ENCODE measurements around the gene MED26. TPM values are rescaled to one million over a fixed set of nuclear protein-coding genes. Genes with fewer than 3 reads are reported as not detected.
"Not testable (repeated sequence)": the region's sequence is repeated elsewhere in the genome, so short reads cannot be mapped to it uniquely, and the experiment has no call there.

The MED26 gene
- total RNA-seq, 1 experiment from 2014 or later = 11.4 TPM

GRCh38 chr19:16652854-16653253, 24.9 kb upstream of the MED26 start:
- no peak overlapping the region for H4K5ac ChIP-seq (ENCODE audit: insufficient read length, low read depth, low read length)
- no peak overlapping the region for H4K8ac ChIP-seq (replicated peaks; ENCODE audit: insufficient read length, low read depth, low read length)
- H3K79me2 ChIP-seq (ENCODE audit: insufficient read depth, low read length) = 0 out of 2 replicates have a peak, but pooled peaks cover 1% of the 10 kb centered on the region
- no peak overlapping the region for H4K91ac ChIP-seq (ENCODE audit: insufficient read length, low read depth, low read length)
- TF ChIP-seq CTCF (conservative IDR thresholded peaks at IDR 0.05) = no peak
- Mint-ChIP-seq H3K9me3 (no peaks in the 10 kb centered on the region; a peak in 1 of 5 replicates), H3K27ac (no peak overlapping the region), H3K4me1 (no peaks in the 10 kb centered on the region), H3K36me3 (ENCODE audit: insufficient read depth in 1 of 3, low read depth in 3 of 3) (peaks cover 52 to 84% (median 83%) of the 10 kb centered on the region in 3 experiments), H3K4me3 (no peak overlapping the region), H3K27me3 (ENCODE audit: low read depth) (no peaks in the 10 kb centered on the region)
- H3K23ac ChIP-seq (ENCODE audit: insufficient read length, low read depth, low read length) = no peak overlapping the region
- H2BK5ac ChIP-seq (ENCODE audit: insufficient read length, low read length) = no peak overlapping the region
- no peak overlapping the region for H3K18ac ChIP-seq (ENCODE audit: insufficient read length, low read depth, low read length)
- no peak overlapping the region for H2BK120ac ChIP-seq (ENCODE audit: low read depth, low read length, poor library complexity, severe bottlenecking)
- H3K4ac ChIP-seq (ENCODE audit: low read depth, low read length) = no peak overlapping the region
- no peaks in the 10 kb centered on the region for H3K23me2 ChIP-seq (ENCODE audit: insufficient read length, low read depth, low read length, poor library complexity, severe bottlenecking)
- H2BK12ac ChIP-seq (ENCODE audit: insufficient read length, low read depth, low read length) = no peak overlapping the region
- no peak overlapping the region for H2BK20ac ChIP-seq (ENCODE audit: low read depth, low read length, poor library complexity, severe bottlenecking)
- no peak for DNase-seq
- no peak overlapping the region for H3K56ac ChIP-seq (ENCODE audit: insufficient read length, low read depth, low read length)
- no peak overlapping the region for H3K14ac ChIP-seq (ENCODE audit: insufficient read depth, low read length)
- H4K20me1 ChIP-seq (ENCODE audit: control insufficient read depth, insufficient read depth, insufficient read length) = no peaks in the 10 kb centered on the region
- H3K4me1 ChIP-seq (ENCODE audit: insufficient read depth, low read length) = no peaks in the 10 kb centered on the region
- H3K9ac ChIP-seq (ENCODE audit: extremely low read depth, insufficient read length, low read length) = no peak overlapping the region
- peaks cover under 1% of the 10 kb centered on the region for H3K79me1 ChIP-seq (ENCODE audit: insufficient read depth, low read depth, low read length, poor library complexity, severe bottlenecking)
- H2AK5ac ChIP-seq (ENCODE audit: insufficient read length, low read length) = no peak overlapping the region
- no peak overlapping the region for H3K4me2 ChIP-seq (ENCODE audit: insufficient read depth, insufficient read length, low read length)
- no CpG with 5 or more reads among the region's 7 CpGs for WGBS (ENCODE audit: extremely low coverage, insufficient read length, low lambda C conversion rate)
- no peak overlapping the region for H2BK15ac ChIP-seq (ENCODE audit: low read depth, low read length)
- no peak overlapping the region for H3K27ac ChIP-seq (ENCODE audit: insufficient read length, low read depth, low read length)
- H3K27me3 ChIP-seq (ENCODE audit: insufficient read depth, low read length) = no peaks in the 10 kb centered on the region
- H3K9me3 ChIP-seq (ENCODE audit: control insufficient read depth, low read depth, low read length) = no peaks in the 10 kb centered on the region
- H3T11ph ChIP-seq (ENCODE audit: low read length) = no peak overlapping the region
- H2AFZ ChIP-seq (ENCODE audit: low read length) = no peak overlapping the region

- H3K9me3 Mint-ChIP-seq; H3K4me1 Mint-ChIP-seq; H2BK12ac ChIP-seq (ENCODE audit: insufficient read length, low read depth, low read length); H3K4me1 ChIP-seq (ENCODE audit: insufficient read depth, low read length); H3K79me2 ChIP-seq (ENCODE audit: insufficient read depth, low read length); H3T11ph ChIP-seq (ENCODE audit: low read length); H3K27me3 Mint-ChIP-seq (ENCODE audit: low read depth); H3K4me2 ChIP-seq (ENCODE audit: insufficient read depth, insufficient read length, low read length); DNase-seq; H3K9me3 ChIP-seq (ENCODE audit: control insufficient read depth, low read depth, low read length); H3K9ac ChIP-seq (ENCODE audit: extremely low read depth, insufficient read length, low read length); H2BK15ac ChIP-seq (ENCODE audit: low read depth, low read length); H2BK5ac ChIP-seq (ENCODE audit: insufficient read length, low read length); H4K8ac ChIP-seq (replicated peaks; ENCODE audit: insufficient read length, low read depth, low read length); H3K18ac ChIP-seq (ENCODE audit: insufficient read length, low read depth, low read length); H4K20me1 ChIP-seq (ENCODE audit: control insufficient read depth, insufficient read depth, insufficient read length); H3K27me3 ChIP-seq (ENCODE audit: insufficient read depth, low read length); H2AFZ ChIP-seq (ENCODE audit: low read length); H3K4me3 Mint-ChIP-seq; H2BK120ac ChIP-seq (ENCODE audit: low read depth, low read length, poor library complexity, severe bottlenecking); H3K79me1 ChIP-seq (ENCODE audit: insufficient read depth, low read depth, low read length, poor library complexity, severe bottlenecking); H3K23me2 ChIP-seq (ENCODE audit: insufficient read length, low read depth, low read length, poor library complexity, severe bottlenecking); H4K91ac ChIP-seq (ENCODE audit: insufficient read length, low read depth, low read length); H3K23ac ChIP-seq (ENCODE audit: insufficient read length, low read depth, low read length); H3K56ac ChIP-seq (ENCODE audit: insufficient read length, low read depth, low read length); H3K4ac ChIP-seq (ENCODE audit: low read depth, low read length); H2AK5ac ChIP-seq (ENCODE audit: insufficient read length, low read length); H4K5ac ChIP-seq (ENCODE audit: insufficient read length, low read depth, low read length); H2BK20ac ChIP-seq (ENCODE audit: low read depth, low read length, poor library complexity, severe bottlenecking); H3K27ac Mint-ChIP-seq; H3K14ac ChIP-seq (ENCODE audit: insufficient read depth, low read length); H3K27ac ChIP-seq (ENCODE audit: insufficient read length, low read depth, low read length): not testable (repeated sequence)
- WGBS (ENCODE audit: extremely low coverage, insufficient read length, low lambda C conversion rate) = no CpG with 5 or more reads among the region's 8 CpGs
- H3K36me3 Mint-ChIP-seq (ENCODE audit: insufficient read depth in 1 of 3, low read depth in 3 of 3) = peaks cover 47 to 86% (median 82%) of the 10 kb centered on the region in 3 experiments
These were observed 23.6 kb upstream of the MED26 start for GRCh38 chr19:16651421-16652188.
